GM04504 (cell line): ENCODE results near the gene PTCRA.

ENCODE experiments used
- DNase-seq: peaks from one replicate; pipeline ENCODE4 v3.0.0-alpha.2; 2012; ENCODE audit warnings: low read depth

Gene PTCRA

DNA sequence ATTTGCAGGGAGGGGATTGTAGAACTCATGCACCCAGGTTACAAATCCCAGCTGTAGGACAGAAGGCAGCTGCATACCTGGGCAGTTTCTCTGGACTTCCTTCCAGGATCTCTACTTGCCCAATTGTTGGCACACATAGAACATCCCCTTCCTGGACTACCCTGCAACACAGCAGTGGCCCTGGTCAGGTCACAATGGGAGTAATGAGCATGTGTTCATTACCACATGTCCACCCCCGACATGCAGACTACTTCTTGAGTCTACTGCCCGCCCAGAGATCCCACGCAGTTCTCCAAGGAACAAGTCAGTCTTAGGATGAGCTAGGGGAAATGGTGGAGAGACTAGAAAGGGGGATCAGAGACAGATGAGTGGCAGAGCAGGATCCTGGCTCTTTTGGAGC, 58.1 kb downstream of the PTCRA start:
- DNase-seq, result no peak

DNA sequence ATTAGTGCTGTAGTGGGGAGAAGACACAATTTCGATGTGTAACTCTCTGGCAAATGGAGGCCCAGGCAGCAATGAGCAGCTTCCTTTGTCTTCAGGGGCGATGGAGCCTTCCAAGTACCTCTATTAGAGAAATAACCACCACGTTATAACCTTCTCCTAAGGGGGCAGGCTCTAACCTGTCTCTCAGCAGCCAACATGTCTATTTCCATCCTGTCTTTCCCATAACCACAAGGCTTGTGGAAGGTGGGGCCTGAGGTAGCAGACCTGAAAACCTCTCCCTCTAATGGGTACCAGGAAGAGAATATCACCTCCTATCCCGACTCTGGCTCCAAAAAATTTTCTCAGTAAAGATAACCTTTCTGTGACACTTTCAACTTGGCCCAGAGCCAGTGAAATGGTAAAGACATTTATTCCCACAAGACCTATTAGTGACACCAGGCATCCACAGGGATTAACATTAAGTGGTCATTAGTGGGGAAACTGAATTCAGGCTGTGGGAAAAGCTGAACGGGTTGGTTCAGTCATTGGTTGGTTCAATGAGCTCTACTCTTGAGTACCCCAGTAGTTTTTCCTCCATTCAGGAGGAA, 59.2 kb downstream of the PTCRA start:
- no peak for DNase-seq
